Measurements from ENCODE around the gene OTOS. TPM values are rescaled to one million over a fixed set of nuclear protein-coding genes. Genes with fewer than 3 reads are reported as not detected.

The OTOS gene
- not detected for total RNA-seq

- DNase-seq = peak in 1 of 2 donors; percentile 1
- intact Hi-C loops (cut with DNase I; ENCODE audit: low total_unique reads) = loop anchor here (10.0 kb wide), 1 partner anchor 206 kb away; no protein-coding TSS in a partner anchor
These were observed at the start of gene OTOS for GRCh38 chr2:240140511-240140910. TSS of gene OTOS (minus strand) at chr2:240140658. CDS start at chr2:240140326, 332 bp downstream.

GRCh38 chr2:240189686-240190085 lies 49.2 kb upstream of the OTOS start:
- no peak for TF ChIP-seq CTCF (IDR thresholded peaks at IDR 0.05 in 4 of 5, conservative IDR thresholded peaks at IDR 0.05 in 1 of 5)
- TF ChIP-seq POLR2A (IDR thresholded peaks at IDR 0.05) = no peak
- no peaks in the 10 kb centered on the region for H3K36me3 ChIP-seq
- DNase-seq (no peak), ATAC-seq (no peak)
- in situ Hi-C loops (cut with MboI; ENCODE audit: low sequenced_read_pairs in 4 of 4) = no loop called here
- H3K27ac ChIP-seq = no peak overlapping the region
- no peak overlapping the region for H3K4me3 ChIP-seq
- peaks cover 3 to 15% of the 10 kb centered on the region in 2 donors for H3K4me1 ChIP-seq
- no peaks in the 10 kb centered on the region for H3K27me3 ChIP-seq
- H3K9me3 ChIP-seq = no peaks in the 10 kb centered on the region
- intact Hi-C loops (cut with DNase I; ENCODE audit: low total_unique reads) = loop anchor here (5.0 kb wide), 1 partner anchor 37 kb away; no protein-coding TSS in a partner anchor

More at GRCh38 chr2:240140511-240140910, at the start of gene OTOS:
- TF ChIP-seq CTCF (IDR thresholded peaks at IDR 0.05 in 4 of 5, conservative IDR thresholded peaks at IDR 0.05 in 1 of 5) (no peak), POLR2A (IDR thresholded peaks at IDR 0.05) (no peak)
- no peak for ATAC-seq
- no peaks in the 10 kb centered on the region for H3K9me3 ChIP-seq
- no peaks in the 10 kb centered on the region for H3K36me3 ChIP-seq
- H3K4me3 ChIP-seq = no peak within 1 kb of the TSS
- H3K4me1 ChIP-seq = peaks cover 7 to 15% of the 10 kb centered on the region in 2 donors
- no peak within 1 kb of the TSS for H3K27ac ChIP-seq
- H3K27me3 ChIP-seq = no peaks in the 10 kb centered on the region
- in situ Hi-C loops (cut with MboI; ENCODE audit: low sequenced_read_pairs in 4 of 4) = loop anchor here (5.0 to 25.0 kb wide), 4 partner anchors 76 to 1103 kb away; partner anchors contain the start of gene OR6B3 (in 1 of the 4)

GRCh38 chr2:240187989-240188590 lies 47.6 kb upstream of the OTOS start:
- DNase-seq = no peak
- no peaks in the 10 kb centered on the region for H3K27me3 ChIP-seq

GRCh38 chr2:240186191-240186725 lies 45.8 kb upstream of the OTOS start:
- intact Hi-C loops (cut with DNase I; ENCODE audit: low total_unique reads) = no loop called here
- no peak overlapping the region for H3K27ac ChIP-seq
- no peaks in the 10 kb centered on the region for H3K36me3 ChIP-seq
- in situ Hi-C loops (cut with MboI; ENCODE audit: low sequenced_read_pairs in 4 of 4) = no loop called here
- no peaks in the 10 kb centered on the region for H3K9me3 ChIP-seq
- TF ChIP-seq POLR2A (IDR thresholded peaks at IDR 0.05) (no peak), CTCF (IDR thresholded peaks at IDR 0.05 in 4 of 5, conservative IDR thresholded peaks at IDR 0.05 in 1 of 5) (no peak)
- no peaks in the 10 kb centered on the region for H3K27me3 ChIP-seq
- H3K4me3 ChIP-seq = no peak overlapping the region
- H3K4me1 ChIP-seq = no peaks in the 10 kb centered on the region
- DNase-seq (no peak), ATAC-seq (no peak)

More at GRCh38 chr2:240187989-240188590, 47.6 kb upstream of the OTOS start:
- H3K9me3 ChIP-seq = no peaks in the 10 kb centered on the region
- TF ChIP-seq CTCF (IDR thresholded peaks at IDR 0.05 in 4 of 5, conservative IDR thresholded peaks at IDR 0.05 in 1 of 5) (no peak), POLR2A (IDR thresholded peaks at IDR 0.05) (no peak)
- peaks cover 0 to under 1% of the 10 kb centered on the region in 2 donors for H3K4me1 ChIP-seq
- H3K36me3 ChIP-seq = no peaks in the 10 kb centered on the region
- H3K4me3 ChIP-seq = no peak overlapping the region
- intact Hi-C loops (cut with DNase I; ENCODE audit: low total_unique reads) = no loop called here
- in situ Hi-C loops (cut with MboI; ENCODE audit: low sequenced_read_pairs in 4 of 4) = no loop called here
- ATAC-seq = no peak
- H3K27ac ChIP-seq = no peak overlapping the region

Measured in gastrocnemius medialis (tissue), 4 donors.